GM10847 (cell line): ENCODE measurements around the gene PCDHGB5.

Experiments
- POLR2A ChIP-seq: IDR thresholded peaks from 2 replicates; pipeline ENCODE4 v1.6.1; 2011; ENCODE audit not compliant: insufficient read length; ENCODE audit errors: extremely low read depth

Gene PCDHGB5

DNA sequence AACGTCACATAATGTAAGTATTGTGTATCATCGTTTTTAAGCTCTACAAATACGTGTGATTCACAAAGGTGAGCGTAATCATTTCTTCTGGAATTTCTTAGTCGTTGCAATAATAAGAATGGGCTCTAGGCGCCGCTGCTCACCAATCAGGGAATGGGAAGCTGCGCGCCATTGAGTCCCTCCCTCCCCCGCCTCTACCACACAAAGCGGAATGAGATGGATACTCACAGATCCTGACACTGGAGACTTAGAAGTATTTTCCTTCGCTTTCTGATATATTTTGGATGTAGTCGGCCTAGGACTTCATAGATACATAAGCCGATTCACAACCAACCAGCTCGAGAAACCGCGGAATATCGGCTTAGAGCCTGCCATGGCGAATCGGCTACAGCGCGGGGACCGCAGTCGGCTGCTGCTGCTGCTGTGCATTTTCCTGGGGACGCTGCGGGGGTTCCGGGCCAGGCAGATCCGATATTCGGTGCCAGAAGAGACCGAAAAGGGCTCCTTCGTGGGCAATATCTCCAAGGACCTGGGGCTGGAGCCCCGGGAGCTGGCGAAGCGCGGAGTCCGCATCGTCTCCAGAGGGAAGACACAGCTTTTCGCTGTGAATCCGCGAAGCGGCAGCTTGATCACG is 23.2 kb downstream of the PCDHGB5 start, which contains the start of gene PCDHGA11:
PCDHGA11 (plus strand) TSS at position 197 of the 634 bp plus-strand sequence; CDS start at position 374, 177 bp downstream.
- TF ChIP-seq POLR2A, result no peak

DNA sequence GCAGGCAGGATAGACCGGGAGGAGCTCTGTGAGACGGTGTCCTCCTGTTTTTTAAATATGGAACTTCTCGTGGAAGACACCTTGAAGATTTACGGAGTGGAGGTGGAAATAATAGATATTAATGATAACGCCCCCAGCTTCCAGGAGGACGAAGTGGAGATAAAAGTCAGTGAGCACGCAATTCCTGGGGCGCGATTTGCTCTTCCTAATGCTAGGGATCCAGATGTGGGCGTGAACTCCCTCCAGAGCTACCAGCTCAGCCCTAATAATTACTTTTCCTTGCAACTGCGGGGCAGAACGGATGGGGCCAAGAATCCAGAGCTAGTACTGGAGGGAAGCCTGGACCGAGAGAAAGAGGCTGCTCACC is 23.7 kb downstream of the PCDHGB5 start:
- TF ChIP-seq POLR2A, result no peak

DNA sequence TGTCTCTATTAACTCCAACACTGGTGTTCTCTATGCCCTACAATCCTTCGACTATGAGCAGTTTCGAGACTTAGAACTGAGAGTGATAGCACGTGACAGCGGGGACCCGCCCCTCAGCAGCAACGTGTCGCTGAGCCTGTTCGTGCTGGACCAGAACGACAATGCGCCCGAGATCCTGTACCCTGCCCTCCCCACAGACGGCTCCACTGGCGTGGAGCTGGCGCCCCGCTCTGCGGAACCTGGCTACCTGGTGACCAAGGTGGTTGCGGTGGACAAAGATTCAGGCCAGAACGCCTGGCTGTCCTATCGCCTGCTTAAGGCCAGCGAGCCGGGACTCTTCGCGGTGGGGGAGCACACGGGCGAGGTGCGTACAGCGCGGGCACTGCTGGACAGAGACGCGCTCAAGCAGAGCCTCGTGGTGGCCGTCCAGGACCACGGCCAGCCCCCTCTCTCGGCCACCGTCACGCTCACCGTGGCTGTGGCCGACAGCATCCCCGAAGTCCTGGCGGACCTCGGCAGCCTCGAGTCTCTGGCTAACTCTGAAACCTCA is 25.1 kb downstream of the PCDHGB5 start:
- no peak for TF ChIP-seq POLR2A

DNA sequence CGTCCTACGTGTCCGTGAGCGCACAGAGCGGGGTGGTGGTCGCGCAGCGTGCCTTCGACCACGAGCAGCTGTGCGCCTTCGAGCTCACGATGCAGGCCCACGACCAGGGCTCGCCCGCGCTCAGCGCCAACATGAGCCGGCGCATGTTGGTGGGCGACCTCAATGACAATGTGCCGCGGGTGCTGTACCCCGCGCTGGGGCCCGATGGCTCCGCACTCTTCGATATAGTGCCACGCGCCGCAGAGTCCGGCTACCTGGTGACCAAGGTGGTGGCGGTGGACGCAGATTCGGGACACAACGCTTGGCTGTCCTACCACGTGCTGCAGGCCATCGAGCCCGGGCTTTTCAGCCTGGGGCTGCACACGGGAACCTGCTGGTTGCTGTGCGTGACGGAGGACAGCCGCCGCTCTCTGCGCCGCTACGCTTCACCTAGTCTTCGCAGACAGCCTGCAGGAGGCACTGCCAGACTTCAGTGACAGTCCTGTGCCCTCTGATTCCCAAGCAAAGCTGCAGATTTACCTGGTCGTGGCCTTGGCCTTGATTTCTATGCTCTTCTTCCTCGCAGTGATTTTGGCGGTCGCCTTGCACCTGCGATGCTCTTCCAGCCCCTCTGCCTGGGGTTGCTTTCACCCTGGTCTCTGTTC is 30.2 kb downstream of the PCDHGB5 start:
- no peak for TF ChIP-seq POLR2A

DNA sequence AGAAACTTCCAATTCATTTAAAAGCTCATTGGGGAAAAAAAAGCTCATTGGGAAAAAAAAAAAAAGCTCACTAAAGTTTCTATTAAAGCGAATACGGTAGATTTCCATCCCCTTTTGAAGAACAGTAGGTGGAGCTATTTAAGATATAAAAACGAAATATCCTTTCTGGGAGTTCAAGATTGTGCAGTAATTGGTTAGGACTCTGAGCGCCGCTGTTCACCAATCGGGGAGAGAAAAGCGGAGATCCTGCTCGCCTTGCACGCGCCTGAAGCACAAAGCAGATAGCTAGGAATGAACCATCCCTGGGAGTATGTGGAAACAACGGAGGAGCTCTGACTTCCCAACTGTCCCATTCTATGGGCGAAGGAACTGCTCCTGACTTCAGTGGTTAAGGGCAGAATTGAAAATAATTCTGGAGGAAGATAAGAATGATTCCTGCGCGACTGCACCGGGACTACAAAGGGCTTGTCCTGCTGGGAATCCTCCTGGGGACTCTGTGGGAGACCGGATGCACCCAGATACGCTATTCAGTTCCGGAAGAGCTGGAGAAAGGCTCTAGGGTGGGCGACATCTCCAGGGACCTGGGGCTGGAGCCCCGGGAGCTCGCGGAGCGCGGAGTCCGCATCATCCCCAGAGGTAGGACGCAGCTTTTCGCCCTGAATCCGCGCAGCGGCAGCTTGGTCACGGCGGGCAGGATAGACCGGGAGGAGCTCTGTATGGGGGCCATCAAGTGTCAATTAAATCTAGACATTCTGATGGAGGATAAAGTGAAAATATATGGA is 32.8 kb downstream of the PCDHGB5 start, which contains the start of gene PCDHGA12:
PCDHGA12 (plus strand) TSS at position 176 of the 782 bp plus-strand sequence; CDS start at position 429, 253 bp downstream.
- TF ChIP-seq POLR2A, result no peak

DNA sequence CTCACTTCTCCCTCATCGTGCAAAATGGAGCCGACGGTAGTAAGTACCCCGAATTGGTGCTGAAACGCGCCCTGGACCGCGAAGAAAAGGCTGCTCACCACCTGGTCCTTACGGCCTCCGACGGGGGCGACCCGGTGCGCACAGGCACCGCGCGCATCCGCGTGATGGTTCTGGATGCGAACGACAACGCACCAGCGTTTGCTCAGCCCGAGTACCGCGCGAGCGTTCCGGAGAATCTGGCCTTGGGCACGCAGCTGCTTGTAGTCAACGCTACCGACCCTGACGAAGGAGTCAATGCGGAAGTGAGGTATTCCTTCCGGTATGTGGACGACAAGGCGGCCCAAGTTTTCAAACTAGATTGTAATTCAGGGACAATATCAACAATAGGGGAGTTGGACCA is 33.5 kb downstream of the PCDHGB5 start:
- peak; percentile 14 for TF ChIP-seq POLR2A

DNA sequence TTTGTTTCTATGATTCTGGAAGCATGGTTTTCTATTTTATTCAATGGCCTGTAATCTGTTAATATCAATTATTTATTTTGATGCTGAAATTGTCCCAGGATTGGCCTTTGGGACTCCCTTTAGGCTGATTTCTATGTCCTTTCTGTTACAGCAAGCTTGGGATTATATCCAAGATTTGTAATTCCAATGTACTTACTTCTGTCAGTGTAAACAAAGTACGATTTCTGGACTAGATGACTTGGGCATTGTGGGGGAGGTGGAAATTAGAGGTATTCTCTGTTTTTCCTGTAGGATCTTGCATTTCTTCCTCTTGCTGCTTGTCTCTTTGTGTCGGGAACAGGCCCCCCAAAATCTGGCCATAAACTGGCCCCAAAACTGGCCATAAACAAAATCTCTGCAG is 36.3 kb downstream of the PCDHGB5 start:
- no peak for TF ChIP-seq POLR2A

DNA sequence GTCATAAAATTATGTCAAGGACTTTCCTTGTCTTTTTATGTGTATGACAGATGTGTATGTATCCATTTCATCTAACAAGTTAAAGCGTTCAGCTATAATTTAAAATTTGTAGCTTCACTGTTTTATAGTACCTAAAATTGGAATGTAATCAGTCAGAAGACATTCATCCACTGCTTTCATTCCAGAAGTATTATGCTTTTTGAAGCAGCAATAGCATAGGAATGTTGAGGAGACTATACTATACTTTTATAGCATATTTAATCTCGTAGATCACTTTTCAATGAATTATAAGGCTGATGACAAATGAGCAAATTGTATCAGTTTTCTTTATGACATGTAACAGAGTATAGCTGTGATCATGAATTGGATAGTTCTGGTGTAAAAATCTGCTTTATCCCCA is 39.5 kb downstream of the PCDHGB5 start:
- TF ChIP-seq POLR2A, result no peak

DNA sequence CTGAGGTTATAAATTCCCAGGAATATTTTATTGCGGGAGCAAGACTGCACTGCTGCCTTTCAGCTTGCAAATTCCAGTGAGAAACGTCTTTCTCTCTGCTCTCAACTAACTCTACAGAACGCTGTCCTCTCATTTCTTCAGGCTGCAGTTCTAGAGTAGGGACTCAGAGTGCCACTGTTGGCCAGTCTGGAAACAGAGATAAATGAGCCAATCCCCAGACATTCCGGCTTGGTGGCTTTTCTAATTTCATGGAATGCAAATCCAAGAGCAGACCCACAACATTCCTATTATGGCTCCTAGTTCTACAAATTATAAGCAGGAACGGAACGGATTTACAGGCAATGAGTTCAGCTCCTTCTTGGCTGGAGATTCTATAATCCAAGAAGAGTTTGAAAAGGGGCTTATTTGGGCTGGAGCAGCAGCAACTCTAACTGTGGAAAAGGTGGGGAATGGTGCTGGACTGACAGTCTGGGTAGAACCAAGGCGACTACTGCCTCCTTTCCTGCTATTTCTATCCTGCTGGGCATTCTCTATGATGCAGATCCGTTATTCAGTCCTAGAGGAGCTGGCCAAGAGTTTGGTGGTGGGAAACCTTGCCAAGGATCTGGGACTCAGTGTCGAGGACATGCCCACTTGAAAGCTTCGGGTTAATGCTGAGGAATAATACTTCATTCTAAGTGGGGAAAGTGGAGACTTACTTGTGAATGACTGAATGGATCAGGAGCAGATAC is 41.8 kb downstream of the PCDHGB5 start:
- no peak for TF ChIP-seq POLR2A

DNA sequence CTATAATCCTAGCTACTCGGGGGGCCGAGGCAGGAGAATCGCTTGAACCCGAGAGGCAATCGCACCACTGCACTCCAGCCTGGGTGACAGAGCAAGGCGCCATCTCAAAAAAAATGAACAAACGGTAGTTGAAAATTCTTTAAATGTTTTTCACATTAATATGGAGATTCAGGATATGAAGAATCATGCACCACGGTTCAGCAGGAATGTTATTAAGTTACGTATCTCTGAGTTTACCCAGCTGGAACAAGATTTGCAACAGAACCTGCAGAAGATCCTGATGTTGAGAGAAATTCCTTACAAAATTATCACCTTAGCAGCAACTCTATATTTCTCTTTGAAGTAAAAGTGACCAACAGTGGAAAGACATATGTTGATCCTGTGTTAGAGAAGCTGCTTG is 42.6 kb downstream of the PCDHGB5 start:
- no peak for TF ChIP-seq POLR2A

DNA sequence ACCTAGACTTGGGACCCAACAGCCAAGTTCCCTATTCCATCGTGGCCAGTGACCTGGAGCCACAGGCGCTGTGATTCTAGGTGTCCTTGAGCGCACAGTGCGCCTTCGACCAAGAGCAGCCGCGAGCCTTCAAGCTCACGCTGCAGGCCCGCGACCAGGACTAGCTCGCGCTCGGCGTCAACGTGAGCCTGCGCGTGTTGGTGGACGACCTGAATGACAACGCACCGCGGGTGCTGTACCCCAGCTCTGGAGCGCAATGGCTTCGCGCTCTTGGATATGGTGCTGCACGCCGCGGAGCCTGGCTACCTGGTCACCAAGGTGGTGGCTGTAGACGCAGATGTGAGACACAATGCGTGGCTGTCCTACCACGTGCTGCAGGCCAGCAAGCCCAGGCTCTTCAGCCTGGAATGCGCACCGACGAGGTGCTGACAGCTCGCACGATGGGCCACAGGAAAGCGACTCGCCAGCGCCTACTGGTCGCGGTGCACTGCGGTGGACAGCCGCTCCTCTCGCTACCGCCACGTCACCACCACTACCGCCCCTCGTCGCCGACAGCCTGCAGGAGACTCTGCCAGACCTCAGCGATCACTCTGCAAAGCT is 43.9 kb downstream of the PCDHGB5 start:
- no peak for TF ChIP-seq POLR2A
